Loucy (cell line): ENCODE measurements around the gene CHP2.

Source experiments
- H2AFZ ChIP-seq: fragments of 200-600 bp; sonication (generic); 2 replicates; pipeline ENCODE4 v1.6.0; 2016; ENCODE audit warnings: antibody characterized with exemption, mild to moderate bottlenecking, low read length, moderate library complexity
- H3F3A ChIP-seq: fragments of 200-600 bp; 2 replicates; pipeline ENCODE4 v1.6.0; 2016; ENCODE audit warnings: antibody characterized with exemption, low read depth, mild to moderate bottlenecking
- H3K27me3 ChIP-seq: fragments of 200-600 bp; sonication (generic); 2 replicates; pipeline ENCODE4 v1.6.1; 2014; ENCODE audit warnings: low read length, mild to moderate bottlenecking; ENCODE audit not compliant: insufficient read depth, poor library complexity, severe bottlenecking
- H3K36me3 ChIP-seq: fragments of 200-600 bp; sonication (generic); 2 replicates; pipeline ENCODE4 v1.6.1; 2016; ENCODE audit warnings: low read length; ENCODE audit not compliant: insufficient read depth
- H3K4me1 ChIP-seq: fragments of 200-600 bp; sonication (generic); 2 replicates; pipeline ENCODE4 v1.5.1; 2014; ENCODE audit warnings: low read length, mild to moderate bottlenecking; ENCODE audit not compliant: insufficient read depth, poor library complexity, severe bottlenecking
- H3K4me2 ChIP-seq: fragments of 200-600 bp; sonication (generic); 2 replicates; pipeline ENCODE4 v1.6.0; 2014; ENCODE audit warnings: antibody characterized with exemption, low read length, low read depth, mild to moderate bottlenecking; ENCODE audit not compliant: poor library complexity, severe bottlenecking
- H3K4me3 ChIP-seq: fragments of 200-600 bp; sonication (generic); 2 replicates; pipeline ENCODE4 v1.5.1; 2014; ENCODE audit warnings: low read length, mild to moderate bottlenecking, mixed read lengths; ENCODE audit not compliant: poor library complexity, severe bottlenecking
- H3K79me2 ChIP-seq: fragments of 200-600 bp; sonication (generic); 2 replicates; pipeline ENCODE4 v1.6.1; 2014; ENCODE audit warnings: low read length; ENCODE audit not compliant: insufficient read depth
- H3K9ac ChIP-seq: fragments of 200-600 bp; sonication (generic); 2 replicates; pipeline ENCODE4 v1.6.0; 2014; ENCODE audit warnings: mild to moderate bottlenecking, low read depth, low read length, moderate library complexity; ENCODE audit not compliant: poor library complexity, severe bottlenecking
- H3K9me2 ChIP-seq: fragments of 200-600 bp; sonication (generic); replicated peaks from 2 replicates; pipeline ENCODE4 v1.6.1; 2016; ENCODE audit warnings: low read depth, low read length, mixed read lengths
- H3K9me3 ChIP-seq: fragments of 200-600 bp; sonication (generic); 2 replicates; pipeline ENCODE4 v1.6.1; 2014; ENCODE audit warnings: mild to moderate bottlenecking, antibody characterized with exemption, low read length, low read depth; ENCODE audit not compliant: insufficient read depth
- H4K20me1 ChIP-seq: fragments of 200-600 bp; sonication (generic); 2 replicates; pipeline ENCODE4 v1.6.0; 2014; ENCODE audit warnings: antibody characterized with exemption, low read length, mild to moderate bottlenecking; ENCODE audit not compliant: insufficient read depth, poor library complexity, severe bottlenecking
- CTCF ChIP-seq: fragments of 200-600 bp; sonication (generic); conservative IDR thresholded peaks from 2 replicates; pipeline ENCODE4 v1.5.1; 2014; ENCODE audit warnings: mild to moderate bottlenecking, antibody characterized with exemption, low read length
- EZH2phosphoT487 ChIP-seq: fragments of 200-600 bp; IDR thresholded peaks from 2 replicates; pipeline ENCODE4 v1.6.1; 2018; ENCODE audit warnings: antibody characterized with exemption, mild to moderate bottlenecking, moderate library complexity, borderline replicate concordance

The CHP2 gene

GRCh38 chr16:23788685-23789084 lies 33.9 kb downstream of the CHP2 start:
- H4K20me1 ChIP-seq: no peaks in the 10 kb centered on the region
- H3F3A ChIP-seq: no peaks in the 10 kb centered on the region
- peak overlapping the region; percentile 47 for H2AFZ ChIP-seq
- TF ChIP-seq EZH2phosphoT487 (no peak), CTCF (no peak)
- H3K9me3 ChIP-seq: no peaks in the 10 kb centered on the region
- H3K36me3 ChIP-seq: no peaks in the 10 kb centered on the region
- no peak overlapping the region for H3K4me3 ChIP-seq
- H3K9me2 ChIP-seq: no peaks in the 10 kb centered on the region
- no peaks in the 10 kb centered on the region for H3K79me2 ChIP-seq
- H3K4me2 ChIP-seq: no peak overlapping the region
- no peaks in the 10 kb centered on the region for H3K27me3 ChIP-seq
- peaks cover 15% of the 10 kb centered on the region for H3K4me1 ChIP-seq
- no peak overlapping the region for H3K9ac ChIP-seq

GRCh38 chr16:23795378-23795777 lies 40.6 kb downstream of the CHP2 start:
- Histone ChIP-seq H3F3A (no peaks in the 10 kb centered on the region), H2AFZ (no peak overlapping the region), H4K20me1 (no peaks in the 10 kb centered on the region), H3K79me2 (no peaks in the 10 kb centered on the region), H3K9me2 (no peaks in the 10 kb centered on the region), H3K4me3 (no peak overlapping the region), H3K36me3 (no peaks in the 10 kb centered on the region), H3K27me3 (no peaks in the 10 kb centered on the region), H3K9me3 (no peaks in the 10 kb centered on the region), H3K4me2 (no peak overlapping the region), H3K4me1 (no peaks in the 10 kb centered on the region), H3K9ac (no peak overlapping the region)
- no peak for TF ChIP-seq CTCF
- no peak for TF ChIP-seq EZH2phosphoT487

- Histone ChIP-seq H3K9me2 (no peaks in the 10 kb centered on the region), H3K4me3 (no peak overlapping the region), H3K9ac (no peak overlapping the region), H3K36me3 (no peaks in the 10 kb centered on the region), H3K4me1 (no peaks in the 10 kb centered on the region), H3K9me3 (no peaks in the 10 kb centered on the region), H3K4me2 (no peak overlapping the region), H3K27me3 (no peaks in the 10 kb centered on the region), H3K79me2 (no peaks in the 10 kb centered on the region), H4K20me1 (no peaks in the 10 kb centered on the region), H3F3A (no peaks in the 10 kb centered on the region), H2AFZ (no peak overlapping the region)
- no peak for TF ChIP-seq EZH2phosphoT487
Measured at GRCh38 chr16:23796941-23797340, 42.1 kb downstream of the CHP2 start.

GRCh38 chr16:23801378-23801777 lies 46.6 kb downstream of the CHP2 start:
- TF ChIP-seq EZH2phosphoT487: no peak
- TF ChIP-seq CTCF: peak; percentile 72

More at GRCh38 chr16:23801378-23801777, 46.6 kb downstream of the CHP2 start:
- Histone ChIP-seq H2AFZ (no peak overlapping the region), H3K79me2 (no peaks in the 10 kb centered on the region), H3K9me3 (no peaks in the 10 kb centered on the region), H3K4me1 (peaks cover 5% of the 10 kb centered on the region), H3K4me2 (no peak overlapping the region), H3K9me2 (no peaks in the 10 kb centered on the region), H4K20me1 (no peaks in the 10 kb centered on the region), H3K36me3 (no peaks in the 10 kb centered on the region), H3K9ac (no peak overlapping the region), H3F3A (no peaks in the 10 kb centered on the region), H3K4me3 (no peak overlapping the region), H3K27me3 (no peaks in the 10 kb centered on the region)
